NCI-H187 (cell line): ENCODE measurements around the gene ZKSCAN8.

ENCODE experiments used
- DNase-seq, 2 experiments: peaks; one replicate each; lab custom pipeline; 2025; lab: John Stamatoyannopoulos, UW

ZKSCAN8 gene

GRCh38 chr6:28139860-28140543 lies 1.7 kb upstream of the ZKSCAN8 start:
- no peak for DNase-seq

DNA sequence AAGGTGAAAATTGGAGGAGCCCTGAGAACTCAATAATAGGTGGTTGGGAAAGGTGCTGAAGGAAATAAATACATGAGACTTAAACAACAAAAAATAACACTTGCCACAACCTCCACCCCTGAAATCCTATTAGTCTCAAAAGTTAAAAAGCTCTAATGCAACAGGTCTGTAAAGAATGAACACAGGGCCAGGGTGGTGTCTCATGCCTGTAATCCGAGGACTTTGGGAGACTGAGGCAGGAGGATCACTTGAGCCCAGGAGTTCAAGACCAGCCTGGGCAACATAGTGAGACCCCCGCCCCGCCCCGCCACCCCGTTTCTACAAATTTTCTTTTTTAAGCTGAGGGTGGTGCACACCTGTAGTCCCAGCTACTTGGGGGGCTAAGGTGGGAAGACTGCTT lies 1.1 kb upstream of the ZKSCAN8 start:
- DNase-seq = no peak

DNA sequence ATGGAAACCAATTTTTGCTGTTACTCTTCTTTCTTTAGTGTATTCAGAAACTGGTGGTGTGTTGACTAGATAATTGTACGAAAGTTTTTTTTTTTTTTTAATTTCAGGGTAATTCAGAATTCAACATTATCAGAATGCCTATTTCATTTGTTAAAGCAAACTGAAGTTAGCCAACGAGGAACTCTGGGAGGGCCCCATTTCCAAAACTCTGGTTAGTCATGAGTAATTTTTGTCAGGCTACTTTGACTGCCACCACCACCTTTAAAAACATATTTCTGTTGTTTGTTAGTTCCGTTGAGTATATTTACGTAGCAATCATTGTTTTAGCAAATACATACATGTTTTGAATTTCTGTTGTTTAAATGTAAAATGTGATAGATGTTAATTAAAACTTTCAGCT lies 763 bp downstream of the ZKSCAN8 start:
- DNase-seq = no peak

GRCh38 chr6:28145231-28145630 lies 3.5 kb downstream of the ZKSCAN8 start:
- no peak for DNase-seq

DNA sequence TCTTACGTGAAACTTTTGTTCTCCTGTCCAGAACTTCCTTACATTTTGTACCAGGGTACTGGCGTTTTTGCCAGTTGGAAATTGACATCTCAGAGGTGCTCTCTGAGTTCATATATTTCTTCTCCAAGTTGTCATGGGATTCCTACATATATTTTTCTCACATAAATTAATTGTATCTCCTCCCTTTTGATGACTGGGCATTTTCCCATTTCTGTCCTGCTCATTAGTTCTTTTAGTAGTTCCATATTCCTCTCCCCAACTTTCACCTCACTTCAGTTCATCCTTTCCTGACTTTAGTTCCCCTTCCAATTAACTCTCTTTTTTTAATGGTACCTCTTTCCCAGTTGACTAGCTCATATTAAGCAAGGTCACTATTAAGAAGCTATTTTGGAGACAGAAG lies 10.8 kb downstream of the ZKSCAN8 start:
- DNase-seq = no peak

GRCh38 chr6:28153546-28153945 lies 11.9 kb downstream of the ZKSCAN8 start:
- DNase-seq = no peak

- no peak for DNase-seq
Measured at GRCh38 chr6:28154357-28154756, 12.7 kb downstream of the ZKSCAN8 start.

DNA sequence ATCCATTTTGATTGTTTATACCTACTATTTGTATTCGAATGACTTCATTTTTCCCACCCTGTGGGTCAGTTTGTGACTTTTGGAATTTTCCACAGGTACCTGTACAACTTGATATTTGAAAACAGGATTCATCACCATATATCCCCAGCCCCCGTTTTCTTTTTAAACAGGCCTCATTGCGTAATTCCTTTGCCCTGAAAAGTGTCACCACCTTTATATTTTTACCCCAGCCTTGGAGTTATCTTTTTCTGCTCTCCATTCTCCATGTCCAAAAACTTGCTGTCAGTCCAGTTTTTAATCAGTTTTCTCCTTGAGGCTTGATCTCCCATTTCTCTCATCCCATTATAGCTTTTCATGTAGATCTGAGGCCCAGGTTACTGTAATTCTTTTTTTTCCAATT lies 16.6 kb downstream of the ZKSCAN8 start:
- no peak for DNase-seq

GRCh38 chr6:28159029-28159607 lies 17.4 kb downstream of the ZKSCAN8 start:
- no peak for DNase-seq

GRCh38 chr6:28160233-28160632 lies 18.6 kb downstream of the ZKSCAN8 start:
- no peak for DNase-seq

DNA sequence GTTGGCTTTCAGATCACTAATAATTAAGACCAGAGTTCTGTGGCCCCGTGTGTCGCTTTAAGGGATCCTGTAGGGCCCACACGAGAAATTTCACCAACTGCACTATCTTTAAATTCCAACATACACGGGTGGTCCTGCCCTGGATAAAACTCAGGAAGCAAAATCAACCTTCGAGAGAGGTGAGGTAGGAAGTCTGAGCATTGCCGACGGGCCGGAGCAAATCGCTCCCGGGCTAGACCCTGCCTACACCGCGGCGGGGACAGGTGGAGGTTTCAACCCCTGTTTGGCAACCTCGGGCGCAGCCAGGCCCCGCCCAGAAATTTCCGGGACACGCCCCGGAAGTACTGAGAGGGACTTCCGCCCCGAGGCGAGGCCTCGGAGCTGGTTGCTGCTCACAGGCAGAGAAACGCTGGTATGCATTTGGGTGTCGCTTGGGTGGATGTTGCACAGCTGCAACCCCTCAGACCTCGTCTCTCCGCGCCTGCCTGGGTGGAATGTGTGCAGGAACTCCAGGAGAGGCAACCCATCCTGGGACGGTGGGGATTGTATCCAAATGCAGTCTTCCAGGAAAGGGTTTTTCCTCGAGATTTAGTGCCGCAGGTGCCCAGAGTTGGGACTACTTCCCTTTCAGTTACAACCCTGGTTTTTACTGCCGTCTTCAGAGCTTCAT lies 19.9 kb downstream of the ZKSCAN8 start:
- DNase-seq = peak; percentile 51 to 65

DNA sequence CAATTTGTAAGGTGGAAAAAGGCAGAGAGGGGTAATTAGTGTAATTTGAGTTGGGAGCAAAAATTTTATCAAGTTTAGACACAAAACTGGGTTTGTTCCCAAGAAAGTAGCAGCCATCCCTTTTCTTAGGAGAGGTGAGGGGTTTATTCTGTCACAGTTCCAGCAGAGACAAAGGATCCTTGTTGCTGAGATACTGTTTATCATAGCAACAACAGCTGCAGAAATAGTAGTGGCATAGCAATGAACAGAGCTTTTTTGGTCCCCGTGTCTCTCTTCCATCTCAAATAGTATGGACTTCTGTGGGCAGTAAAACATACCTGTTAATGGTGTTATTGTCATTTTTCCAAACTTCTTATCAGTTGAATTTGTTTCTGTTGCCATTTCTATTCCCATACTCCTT lies 23.9 kb downstream of the ZKSCAN8 start:
- no peak for DNase-seq

- no peak for DNase-seq
Measured at GRCh38 chr6:28167068-28167467, 25.4 kb downstream of the ZKSCAN8 start.

DNA sequence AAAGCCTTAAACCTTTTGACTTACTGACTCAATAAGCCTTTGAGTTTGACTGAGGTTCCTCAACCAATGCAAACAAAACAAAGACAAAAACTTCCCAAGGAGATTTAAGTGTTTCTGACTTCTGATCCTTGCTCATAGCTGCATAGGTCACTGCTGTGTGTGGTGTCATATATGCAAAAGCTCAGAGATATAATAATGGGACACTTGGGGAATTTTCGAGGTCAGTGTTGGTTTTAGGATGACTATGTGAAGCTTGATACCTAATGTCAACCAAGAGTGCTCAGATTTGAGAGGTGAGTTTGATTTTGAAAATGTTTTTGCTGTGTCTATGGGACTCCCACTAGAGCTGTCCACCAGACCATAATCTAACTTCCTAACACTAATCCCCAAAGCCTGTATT lies 26.2 kb downstream of the ZKSCAN8 start:
- no peak for DNase-seq

DNA sequence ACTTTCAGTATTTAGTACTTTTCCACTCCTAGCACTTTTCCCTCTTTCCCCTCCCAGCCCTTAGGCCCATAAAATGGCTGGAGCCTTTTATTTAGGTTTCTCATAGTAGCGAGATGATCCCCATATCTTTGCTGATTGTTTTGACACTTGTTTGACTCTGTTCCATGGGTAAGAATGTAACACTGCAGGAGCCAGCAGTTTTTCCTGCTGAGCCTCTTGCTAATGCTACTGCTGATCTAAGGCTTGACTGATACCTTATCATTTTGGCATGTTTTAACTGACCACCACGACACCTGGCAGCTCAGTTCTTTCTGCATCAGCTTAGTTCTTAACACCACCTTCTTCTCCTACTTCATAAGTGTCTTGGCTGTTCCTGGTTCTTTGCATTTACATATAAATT lies 29.6 kb downstream of the ZKSCAN8 start:
- DNase-seq = no peak

- DNase-seq = no peak
Measured at GRCh38 chr6:28172006-28172405, 30.3 kb downstream of the ZKSCAN8 start.

DNA sequence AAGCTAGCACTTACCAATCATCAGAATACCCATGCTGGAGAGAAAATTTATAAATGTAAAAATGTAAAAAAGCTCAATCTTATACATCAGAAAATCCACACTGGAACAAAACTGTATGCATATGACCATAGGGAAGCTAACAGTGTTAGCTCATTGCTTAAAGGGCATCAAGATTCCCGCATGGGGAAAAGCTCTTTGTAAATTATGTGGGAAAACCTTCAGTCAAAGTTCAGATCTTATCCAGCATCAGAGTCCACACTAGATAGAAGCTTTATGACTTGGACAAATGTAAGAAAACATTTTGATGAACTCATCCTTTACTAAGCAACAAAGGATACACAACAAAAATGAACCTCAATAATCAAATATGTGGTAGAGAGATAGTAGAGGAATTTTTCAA lies 34.7 kb downstream of the ZKSCAN8 start:
- DNase-seq = no peak

GRCh38 chr6:28182255-28182654 lies 40.6 kb downstream of the ZKSCAN8 start:
- no peak for DNase-seq

DNA sequence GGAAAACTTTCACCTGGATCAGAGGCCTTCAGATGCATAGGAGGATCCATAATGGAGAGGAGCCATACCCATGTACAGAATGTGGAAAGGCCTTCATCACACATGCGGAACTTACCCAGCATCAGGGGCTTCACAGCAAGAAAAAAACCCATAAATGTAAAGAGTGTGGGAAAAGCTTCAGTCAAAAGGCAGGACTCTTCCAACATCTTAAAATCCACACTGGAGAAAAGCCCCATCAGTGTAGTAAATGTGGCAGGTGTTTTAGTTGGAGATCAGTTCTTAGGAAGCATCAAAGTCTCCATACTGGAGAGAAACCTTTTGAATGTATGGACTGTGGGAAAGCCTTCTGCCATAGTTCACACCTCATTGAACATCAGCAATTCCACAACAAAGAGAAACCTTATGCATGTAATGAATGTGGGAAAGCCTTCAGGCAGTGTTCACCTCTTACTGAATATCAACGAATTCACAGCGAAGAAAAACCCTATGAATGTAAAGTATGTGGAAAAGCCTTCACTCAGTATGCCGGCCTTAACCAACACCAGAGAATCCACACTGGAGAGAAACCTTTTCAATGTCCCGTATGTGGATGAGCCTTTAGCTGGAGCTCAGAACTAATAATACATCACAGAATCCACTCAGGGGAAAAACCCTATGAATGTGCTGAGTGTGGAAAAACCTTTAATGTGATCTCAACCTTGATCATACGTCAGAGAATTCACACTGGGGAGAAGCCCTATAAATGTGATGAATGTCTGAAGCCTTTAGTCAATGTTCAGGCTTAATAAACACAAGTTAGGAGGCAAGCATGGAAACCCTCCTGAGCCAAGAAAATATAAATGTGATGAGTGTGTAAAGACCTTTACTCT lies 46.7 kb downstream of the ZKSCAN8 start:
- DNase-seq = no peak

DNA sequence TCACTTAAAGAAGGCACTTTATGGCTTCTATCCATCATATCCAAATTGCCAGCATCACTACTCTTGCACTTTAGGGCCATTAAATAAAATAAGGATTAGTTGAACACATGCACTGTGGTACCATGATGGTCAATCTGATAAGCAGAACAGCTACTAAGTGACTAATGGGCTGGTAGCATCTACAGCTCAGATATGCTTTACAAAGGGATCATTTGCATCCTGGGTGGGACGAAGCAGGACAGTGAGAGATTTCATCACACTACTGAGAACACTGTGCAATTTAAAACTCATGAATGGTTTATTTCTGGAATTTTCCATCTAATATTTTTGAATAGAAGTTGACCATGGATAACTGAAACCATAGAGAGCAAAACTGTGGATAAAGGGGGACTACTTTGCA lies 58.3 kb downstream of the ZKSCAN8 start:
- DNase-seq = no peak

DNA sequence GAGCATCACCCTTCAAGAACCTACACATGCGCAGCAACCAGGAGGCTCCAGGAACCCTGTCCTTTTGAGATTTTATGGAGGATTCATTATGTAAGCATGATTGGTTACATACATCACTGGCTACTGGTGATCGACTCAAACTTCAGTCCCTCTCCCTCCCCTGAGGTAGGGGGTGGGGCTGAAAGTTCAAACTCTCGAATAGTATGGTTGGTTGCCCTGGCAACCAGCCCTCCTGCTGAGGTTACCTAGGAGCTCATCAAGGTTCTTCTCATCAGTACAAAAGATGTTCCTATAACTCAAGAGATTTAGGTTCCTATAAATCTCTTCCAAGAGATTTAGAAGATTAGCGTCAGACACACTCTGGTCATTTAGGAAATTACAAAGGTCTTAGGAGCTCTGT lies 61.5 kb downstream of the ZKSCAN8 start:
- DNase-seq = no peak

DNA sequence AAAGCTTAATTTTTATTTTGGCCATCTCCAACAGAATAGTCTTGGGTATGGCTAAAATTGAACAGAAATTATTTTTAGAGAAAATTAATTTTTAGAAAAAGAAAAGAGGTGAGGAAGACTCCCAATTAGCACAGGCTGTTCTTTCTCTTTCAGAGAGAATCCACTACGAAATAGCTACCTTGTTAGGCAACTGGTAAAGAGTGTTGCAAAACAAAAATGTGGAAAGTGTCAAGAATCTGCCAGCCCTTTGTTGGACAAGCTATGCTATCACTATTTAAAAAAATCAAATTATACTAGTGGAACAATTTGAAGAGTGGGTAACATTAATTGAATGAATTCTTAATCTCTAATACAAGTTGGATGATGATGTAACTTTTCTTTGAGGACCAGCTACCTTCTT lies 64.2 kb downstream of the ZKSCAN8 start:
- no peak for DNase-seq

GRCh38 chr6:28206527-28206926 lies 64.8 kb downstream of the ZKSCAN8 start:
- DNase-seq = no peak
